ENCODE data around the gene COMMD1.
"Not testable (repeated sequence)": the region's sequence is repeated elsewhere in the genome, so short reads cannot be mapped to it uniquely, and the experiment has no call there.

COMMD1 gene

GRCh38 chr2:62142054-62142453, 236.6 kb downstream of the COMMD1 start:
- H3K4me3 ChIP-seq (ENCODE audit: control insufficient read depth, low read depth, low read length), result no peak overlapping the region
- DNase-seq (ENCODE audit: low read depth), result no peak
- TF ChIP-seq CTCF (IDR thresholded peaks at IDR 0.05; ENCODE audit: control insufficient read depth, insufficient read depth, low read depth, low read length, missing control alignments), result no peak

- no peak for TF ChIP-seq CTCF (IDR thresholded peaks at IDR 0.05; ENCODE audit: control insufficient read depth, insufficient read depth, low read depth, low read length, missing control alignments)
- H3K4me3 ChIP-seq (ENCODE audit: control insufficient read depth, low read depth, low read length), result no peak overlapping the region
- DNase-seq (ENCODE audit: low read depth), result no peak
These were observed 238.2 kb downstream of the COMMD1 start for GRCh38 chr2:62143696-62144095.

GRCh38 chr2:62144689-62145477, 239.4 kb downstream of the COMMD1 start:
- no peak for DNase-seq (ENCODE audit: low read depth)
- no peak overlapping the region for H3K4me3 ChIP-seq (ENCODE audit: control insufficient read depth, low read depth, low read length)
- TF ChIP-seq CTCF (IDR thresholded peaks at IDR 0.05; ENCODE audit: control insufficient read depth, insufficient read depth, low read depth, low read length, missing control alignments), result no peak

- no peak for TF ChIP-seq CTCF (IDR thresholded peaks at IDR 0.05; ENCODE audit: control insufficient read depth, insufficient read depth, low read depth, low read length, missing control alignments)
- H3K4me3 ChIP-seq (ENCODE audit: control insufficient read depth, low read depth, low read length), result no peak overlapping the region
- no peak for DNase-seq (ENCODE audit: low read depth)
These were observed 240.1 kb downstream of the COMMD1 start for GRCh38 chr2:62145478-62146100.

- not testable (repeated sequence) for DNase-seq (ENCODE audit: low read depth); H3K4me3 ChIP-seq (ENCODE audit: control insufficient read depth, low read depth, low read length)
These were observed 241.3 kb downstream of the COMMD1 start for GRCh38 chr2:62146790-62147189.

GRCh38 chr2:62147610-62148301, 242.3 kb downstream of the COMMD1 start:
- DNase-seq (ENCODE audit: low read depth), result peak; percentile 83
- H3K4me3 ChIP-seq (ENCODE audit: control insufficient read depth, low read depth, low read length), result no peak overlapping the region
- no peak for TF ChIP-seq CTCF (IDR thresholded peaks at IDR 0.05; ENCODE audit: control insufficient read depth, insufficient read depth, low read depth, low read length, missing control alignments)

GRCh38 chr2:62149708-62150107, 244.2 kb downstream of the COMMD1 start:
- no peak overlapping the region for H3K4me3 ChIP-seq (ENCODE audit: control insufficient read depth, low read depth, low read length)
- peak; percentile 96 for DNase-seq (ENCODE audit: low read depth)
- no peak for TF ChIP-seq CTCF (IDR thresholded peaks at IDR 0.05; ENCODE audit: control insufficient read depth, insufficient read depth, low read depth, low read length, missing control alignments)
